Tibial nerve (tissue), 4 donors: Measurements from ENCODE around the gene GON7.

Experiments
- CTCF ChIP-seq, 5 experiments: fragments of 200-600 bp in 3 of 5; fragments of 450-650 bp in 2 of 5; sonication (generic) in 3 of 5; IDR thresholded peaks; one replicate each; pipeline ENCODE4 v1.5.1; 2016 to 2019; ENCODE audit warnings: antibody characterized with exemption in 5 of 5, mild to moderate bottlenecking in 3 of 5, moderate library complexity in 2 of 5
- EP300 ChIP-seq, 2 donors: sonication (generic); formaldehyde crosslinking; IDR thresholded peaks; one replicate each; pipeline ENCODE4 v1.6.1; 2017; ENCODE audit warnings: antibody characterized with exemption in 2 of 2, mild to moderate bottlenecking in 1 of 2
- POLR2A ChIP-seq, 2 donors: fragments of 450-650 bp; IDR thresholded peaks; one replicate each; pipeline ENCODE4 v1.6.1; 2017; ENCODE audit warnings: antibody characterized with exemption in 2 of 2, mild to moderate bottlenecking in 2 of 2, moderate library complexity in 2 of 2

- no peak for TF ChIP-seq CTCF (IDR thresholded peaks at IDR 0.05)
- TF ChIP-seq POLR2A (IDR thresholded peaks at IDR 0.05) = no peak
- no peak for TF ChIP-seq EP300 (IDR thresholded peaks at IDR 0.05)
These were observed 23.1 kb downstream of the GON7 start for GRCh38 chr14:93183596-93184317.
